A549 (cell line): Measurements from ENCODE around the gene TTK. TPM values are rescaled to one million over a fixed set of nuclear protein-coding genes. Genes with fewer than 3 reads are reported as not detected.

Experiments
- ATAC-seq, 2 experiments: fragments of 200-7000 bp in 1 of 2; fragments of >200 bp in 1 of 2; cut with Nextera tagmentation in 1 of 2; cut with Tn5 transposase in 1 of 2; 3 replicates each; pipeline versions ENCODE4 v1.8.0 to v1.9.1; 2018 to 2020; ENCODE audit warnings: mild to moderate bottlenecking in 1 of 2, moderate library complexity in 1 of 2
- CTCF ChIA-PET: fragments of 300-600 bp; sonication (Branson Sonifier 250); formaldehyde crosslinking; extraction: SDS; loops from one replicate; lab custom pipeline; 2021; ENCODE audit warnings: antibody characterized with exemption, inconsistent platforms; lab: Yijun Ruan, JAX
- POLR2A ChIA-PET: fragments of 350-600 bp; formaldehyde crosslinking; extraction: SDS; loops from one replicate; lab custom pipeline; 2021; ENCODE audit warnings: antibody characterized with exemption, inconsistent platforms; lab: Yijun Ruan, JAX
- DNase-seq, 2 experiments: peaks; one replicate each; pipeline versions ENCODE4 v3.0.0 to v3.0.0-alpha.2; 2011 to 2016; ENCODE audit warnings: low read depth in 1 of 2, low spot score in 1 of 2
- FAIRE-seq: peaks from 2 replicates; lab custom pipeline; 2011; peaks lifted over from hg19 to GRCh38; lab: Jason Lieb, UNC
- H3K27ac ChIP-seq, 2 experiments: fragments of >200 bp; sonication (Bioruptor Twin); formaldehyde crosslinking; 3 replicates each; pipeline ENCODE4 v1.5.1; 2016 to 2017
- H3K4me1 ChIP-seq: fragments of >200 bp; sonication (Bioruptor Twin); formaldehyde crosslinking; 3 replicates; pipeline ENCODE4 v1.6.1; 2016
- H3K4me2 ChIP-seq: fragments of >200 bp; sonication (Bioruptor Twin); formaldehyde crosslinking; 3 replicates; pipeline ENCODE4 v1.6.1; 2016
- H3K4me3 ChIP-seq: fragments of >200 bp; sonication (Bioruptor Twin); formaldehyde crosslinking; 3 replicates; pipeline ENCODE4 v1.5.1; 2016
- H3K9me3 ChIP-seq: fragments of >200 bp; sonication (Bioruptor Twin); formaldehyde crosslinking; 3 replicates; pipeline ENCODE4 v1.6.1; 2016
- CBX2 ChIP-seq: fragments of 200-600 bp; sonication (generic); IDR thresholded peaks from 2 replicates; pipeline ENCODE4 v1.6.1; 2016; ENCODE audit warnings: low read depth, mild to moderate bottlenecking, borderline replicate concordance
- CEBPB ChIP-seq, 2 experiments: fragments of >200 bp in 1 of 2; sonication (Bioruptor Twin) in 1 of 2; formaldehyde crosslinking in 1 of 2; IDR thresholded peaks; 2 replicates each; pipeline ENCODE4 v1.6.1; 2012 to 2016
- CHD2 ChIP-seq: fragments of 150-350 bp; IDR thresholded peaks from 2 replicates; pipeline ENCODE4 v1.6.1; 2014; ENCODE audit warnings: low read length; ENCODE audit not compliant: partially characterized antibody
- CHD4 ChIP-seq: fragments of 200-600 bp; sonication (generic); IDR thresholded peaks from 2 replicates; pipeline ENCODE4 v1.6.1; 2016; ENCODE audit warnings: antibody characterized with exemption, mild to moderate bottlenecking, borderline replicate concordance
- EHF ChIP-seq: fragments of 250-450 bp; sonication (Bioruptor Pico); IDR thresholded peaks from 2 replicates; pipeline ENCODE4 v1.5.0; 2020; ENCODE audit warnings: mild to moderate bottlenecking
- EHMT2 ChIP-seq: fragments of 200-600 bp; sonication (generic); IDR thresholded peaks from 2 replicates; pipeline ENCODE4 v1.6.1; 2016; ENCODE audit warnings: antibody characterized with exemption, low read depth, mild to moderate bottlenecking, moderate library complexity
- ESRRA ChIP-seq: fragments of 150-350 bp; IDR thresholded peaks from 2 replicates; pipeline ENCODE4 v1.6.1; 2014; ENCODE audit warnings: mild to moderate bottlenecking, low read length, borderline replicate concordance
- GATA3 ChIP-seq: IDR thresholded peaks from 2 replicates; pipeline ENCODE4 v1.6.1; 2012; ENCODE audit warnings: borderline replicate concordance
- HDAC2 ChIP-seq: fragments of 200-600 bp; sonication (generic); IDR thresholded peaks from 2 replicates; pipeline ENCODE4 v1.6.1; 2016
- HOXA7 ChIP-seq: fragments of 250-450 bp; sonication (Bioruptor Pico); IDR thresholded peaks from 2 replicates; pipeline ENCODE4 v1.5.0; 2020; ENCODE audit warnings: mild to moderate bottlenecking, moderate library complexity
- JUN ChIP-seq, 2 experiments: fragments of >200 bp; sonication (Bioruptor Twin); formaldehyde crosslinking; IDR thresholded peaks; 2 replicates in 1 of 2; 3 replicates in 1 of 2; pipeline ENCODE4 v1.6.1; 2016 to 2017
- JUNB ChIP-seq: fragments of >200 bp; sonication (Bioruptor Twin); formaldehyde crosslinking; IDR thresholded peaks from 2 replicates; pipeline ENCODE4 v1.6.1; 2016
- KDM1A ChIP-seq: fragments of 200-600 bp; sonication (generic); IDR thresholded peaks from 2 replicates; pipeline ENCODE4 v1.6.1; 2016; ENCODE audit warnings: low read depth, mild to moderate bottlenecking
- KDM5A ChIP-seq: fragments of 200-600 bp; sonication (generic); IDR thresholded peaks from 2 replicates; pipeline ENCODE4 v1.6.1; 2016; ENCODE audit warnings: antibody characterized with exemption, mild to moderate bottlenecking
- MYC ChIP-seq: IDR thresholded peaks from 2 replicates; pipeline ENCODE4 v1.6.1; 2012; ENCODE audit warnings: mild to moderate bottlenecking, inconsistent platforms, low read length, improper control_type of control experiment, borderline replicate concordance
- NFE2L2 ChIP-seq: fragments of 150-350 bp; conservative IDR thresholded peaks from 2 replicates; pipeline ENCODE4 v1.6.1; 2014; ENCODE audit warnings: low read length
- NPAS2 ChIP-seq: fragments of 250-450 bp; sonication (Bioruptor Pico); IDR thresholded peaks from 2 replicates; pipeline ENCODE4 v1.8.0; 2022; ENCODE audit warnings: mild to moderate bottlenecking, moderate library complexity, borderline replicate concordance
- NR3C1 ChIP-seq: fragments of >200 bp; sonication (Bioruptor Twin); formaldehyde crosslinking; IDR thresholded peaks from 3 replicates; pipeline ENCODE4 v1.6.1; 2017
- PHF8 ChIP-seq: fragments of 200-600 bp; sonication (generic); IDR thresholded peaks from 2 replicates; pipeline ENCODE4 v1.6.1; 2016; ENCODE audit warnings: low read depth, mild to moderate bottlenecking, antibody characterized with exemption, moderate library complexity, borderline replicate concordance
- POLR2AphosphoS2 ChIP-seq: conservative IDR thresholded peaks from 2 replicates; pipeline ENCODE4 v1.6.1; 2012; ENCODE audit warnings: low read length, improper control_type of control experiment, inconsistent platforms
- RAD21 ChIP-seq, 2 experiments: fragments of >200 bp in 1 of 2; sonication (Bioruptor Twin) in 1 of 2; formaldehyde crosslinking in 1 of 2; IDR thresholded peaks in 1 of 2; conservative IDR thresholded peaks in 1 of 2; 2 replicates in 1 of 2; 3 replicates in 1 of 2; pipeline ENCODE4 v1.6.1; 2012 to 2018; ENCODE audit warnings: inconsistent platforms in 1 of 2
- RARB ChIP-seq: fragments of 250-450 bp; sonication (Bioruptor Pico); IDR thresholded peaks from 2 replicates; pipeline ENCODE4 v1.8.0; 2021; ENCODE audit warnings: mild to moderate bottlenecking, moderate library complexity
- RCOR1 ChIP-seq: fragments of 150-350 bp; IDR thresholded peaks from 2 replicates; pipeline ENCODE4 v1.6.1; 2014; ENCODE audit warnings: antibody characterized with exemption, low read length, low read depth
- SMC3 ChIP-seq: fragments of >200 bp; sonication (Bioruptor Twin); formaldehyde crosslinking; IDR thresholded peaks from 3 replicates; pipeline ENCODE4 v1.6.1; 2018; ENCODE audit warnings: inconsistent platforms
- SREBF2 ChIP-seq: fragments of 450-650 bp; IDR thresholded peaks from 2 replicates; pipeline ENCODE4 v1.6.1; 2014; ENCODE audit warnings: mild to moderate bottlenecking, moderate library complexity
- TFCP2L1 ChIP-seq: fragments of 250-450 bp; sonication (Bioruptor Pico); IDR thresholded peaks from 2 replicates; pipeline ENCODE4 v1.5.0; 2021; ENCODE audit warnings: mild to moderate bottlenecking
- ZC3H11A ChIP-seq: fragments of 450-650 bp; IDR thresholded peaks from 2 replicates; pipeline ENCODE4 v1.6.1; 2014; ENCODE audit warnings: antibody characterized with exemption, mild to moderate bottlenecking
- ZSCAN20 ChIP-seq: fragments of 250-450 bp; sonication (Bioruptor Pico); IDR thresholded peaks from 2 replicates; pipeline ENCODE4 v1.8.0; 2022; ENCODE audit warnings: mild to moderate bottlenecking, moderate library complexity
- WGBS: methylation state at CpG from one replicate; pipeline ENCODE4 v1.1.6; 2017; ENCODE audit errors: missing lambda C conversion rate; 5-methylcytosine and 5-hydroxymethylcytosine counted together
- polyA plus RNA-seq, 4 experiments: library from polyadenylated mRNA; depleted of rRNA in 3 of 4; stranded (reverse); fragments of >200 nt; fragmentation: RNase III in 1 of 4; extraction: RNeasy Plus Mini Kit Qiagen cat#74134 plus additional on column Dnase treatment in 1 of 4; gene quantifications; 2 replicates in 3 of 4; 3 replicates in 1 of 4; pipeline ENCODE4 v1.2.3, GENCODE V29; 2011 to 2017
- TF ChIP-seq, protein P1 (sequence below): IDR thresholded peaks from 2 replicates; pipeline ENCODE4 v1.6.1; 2012; ENCODE audit warnings: low read depth, borderline replicate concordance
- TF ChIP-seq, protein P2 (sequence below): IDR thresholded peaks from 2 replicates; pipeline ENCODE4 v1.6.1; 2012
- TF ChIP-seq, protein P3 (sequence below): fragments of 250-450 bp; sonication (Bioruptor Pico); IDR thresholded peaks from 2 replicates; pipeline ENCODE4 v1.5.0; 2020; ENCODE audit warnings: low read depth, mild to moderate bottlenecking, moderate library complexity
- TF ChIP-seq, protein P4 (sequence below): IDR thresholded peaks from 2 replicates; pipeline ENCODE4 v1.6.1; 2012
- TF ChIP-seq, protein P5 (sequence below): fragments of 250-450 bp; sonication (Bioruptor Pico); IDR thresholded peaks from 2 replicates; pipeline ENCODE4 v1.5.0; 2021; ENCODE audit warnings: mild to moderate bottlenecking, moderate library complexity, borderline replicate concordance

Gene TTK
- polyA plus RNA-seq, 2 of the 4 experiments (the other 2 are of a cell fraction): 21.2 to 30.6 TPM

DNA sequence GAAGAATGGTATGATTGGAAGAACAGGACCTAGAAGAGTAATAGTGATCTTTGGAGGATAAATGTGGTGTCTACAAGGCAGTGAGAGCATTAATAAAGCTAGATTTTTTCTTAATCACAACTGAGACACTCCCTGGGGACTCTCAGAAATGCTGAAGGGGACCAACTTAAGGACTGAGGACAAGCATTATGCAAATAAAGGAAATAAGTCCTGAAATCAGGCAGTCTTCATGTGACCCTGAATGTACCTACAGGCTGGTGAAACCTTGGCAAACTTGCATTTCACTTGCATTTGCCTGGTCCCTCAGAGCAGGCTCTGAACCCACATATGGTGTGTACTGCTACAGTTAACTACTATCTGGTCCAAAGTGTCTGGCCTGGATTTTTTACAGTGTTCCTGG lies 19.3 kb upstream of the TTK start:
- ChIA-PET CTCF (no interaction called here), POLR2A (no interaction called here)
- Histone ChIP-seq H3K4me2 (no peak overlapping the region), H3K9me3 (no peaks in the 10 kb centered on the region), H3K27ac (no peak overlapping the region), H3K4me3 (no peak overlapping the region), H3K4me1 (no peaks in the 10 kb centered on the region)
- TF ChIP-seq PHF8: no peak
- TF ChIP-seq NR3C1: no peak
- TF ChIP-seq RARB (CRISPR knock-in tag): no peak
- no peak for TF ChIP-seq NPAS2 (CRISPR knock-in tag)
- no peak for TF ChIP-seq KDM1A
- no peak for TF ChIP-seq POLR2AphosphoS2
- no peak for TF ChIP-seq EHMT2
- TF ChIP-seq CBX2: no peak
- TF ChIP-seq CHD2: no peak
- TF ChIP-seq, protein P1, sequence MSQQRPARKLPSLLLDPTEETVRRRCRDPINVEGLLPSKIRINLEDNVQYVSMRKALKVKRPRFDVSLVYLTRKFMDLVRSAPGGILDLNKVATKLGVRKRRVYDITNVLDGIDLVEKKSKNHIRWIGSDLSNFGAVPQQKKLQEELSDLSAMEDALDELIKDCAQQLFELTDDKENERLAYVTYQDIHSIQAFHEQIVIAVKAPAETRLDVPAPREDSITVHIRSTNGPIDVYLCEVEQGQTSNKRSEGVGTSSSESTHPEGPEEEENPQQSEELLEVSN: no peak
- no peak for TF ChIP-seq NFE2L2
- TF ChIP-seq EHF (CRISPR knock-in tag): no peak
- no peak for TF ChIP-seq ESRRA
- TF ChIP-seq, protein P2, sequence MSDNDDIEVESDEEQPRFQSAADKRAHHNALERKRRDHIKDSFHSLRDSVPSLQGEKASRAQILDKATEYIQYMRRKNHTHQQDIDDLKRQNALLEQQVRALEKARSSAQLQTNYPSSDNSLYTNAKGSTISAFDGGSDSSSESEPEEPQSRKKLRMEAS: no peak
- no peak for TF ChIP-seq GATA3
- TF ChIP-seq RAD21 (conservative IDR thresholded peaks at IDR 0.05 in 1 of 2, IDR thresholded peaks at IDR 0.05 in 1 of 2): no peak
- TF ChIP-seq, protein P3, sequence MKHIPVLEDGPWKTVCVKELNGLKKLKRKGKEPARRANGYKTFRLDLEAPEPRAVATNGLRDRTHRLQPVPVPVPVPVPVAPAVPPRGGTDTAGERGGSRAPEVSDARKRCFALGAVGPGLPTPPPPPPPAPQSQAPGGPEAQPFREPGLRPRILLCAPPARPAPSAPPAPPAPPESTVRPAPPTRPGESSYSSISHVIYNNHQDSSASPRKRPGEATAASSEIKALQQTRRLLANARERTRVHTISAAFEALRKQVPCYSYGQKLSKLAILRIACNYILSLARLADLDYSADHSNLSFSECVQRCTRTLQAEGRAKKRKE (CRISPR knock-in tag): no peak
- TF ChIP-seq TFCP2L1 (CRISPR knock-in tag): no peak
- no peak for TF ChIP-seq MYC
- TF ChIP-seq SMC3: no peak
- DNase-seq: no peak
- ATAC-seq: no peak
- FAIRE-seq: no peak

DNA sequence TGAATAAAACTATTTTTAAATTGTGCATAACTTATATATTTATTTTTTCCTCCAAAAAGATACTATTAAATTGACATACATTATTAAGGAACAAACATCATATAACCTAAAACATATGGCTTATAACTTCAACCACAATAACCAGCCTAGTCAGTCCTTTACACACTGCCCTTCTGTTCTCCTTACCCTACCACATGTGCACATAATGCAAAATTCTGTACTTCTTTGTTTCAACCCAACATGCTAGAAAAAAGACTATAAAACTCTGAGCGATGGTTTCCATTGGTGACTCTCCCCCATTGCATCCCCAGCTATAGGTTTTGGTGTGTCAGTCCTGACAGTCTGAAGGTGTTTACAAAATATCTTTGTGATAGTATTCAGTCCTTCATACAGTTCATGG lies 14.8 kb upstream of the TTK start:
- Histone ChIP-seq H3K4me2 (no peak overlapping the region), H3K27ac (no peak overlapping the region), H3K4me1 (no peaks in the 10 kb centered on the region), H3K9me3 (no peaks in the 10 kb centered on the region), H3K4me3 (no peak overlapping the region)
- DNase-seq (no peak), FAIRE-seq (no peak), ATAC-seq (no peak)
- TF ChIP-seq MYC: no peak
- TF ChIP-seq, protein P4, sequence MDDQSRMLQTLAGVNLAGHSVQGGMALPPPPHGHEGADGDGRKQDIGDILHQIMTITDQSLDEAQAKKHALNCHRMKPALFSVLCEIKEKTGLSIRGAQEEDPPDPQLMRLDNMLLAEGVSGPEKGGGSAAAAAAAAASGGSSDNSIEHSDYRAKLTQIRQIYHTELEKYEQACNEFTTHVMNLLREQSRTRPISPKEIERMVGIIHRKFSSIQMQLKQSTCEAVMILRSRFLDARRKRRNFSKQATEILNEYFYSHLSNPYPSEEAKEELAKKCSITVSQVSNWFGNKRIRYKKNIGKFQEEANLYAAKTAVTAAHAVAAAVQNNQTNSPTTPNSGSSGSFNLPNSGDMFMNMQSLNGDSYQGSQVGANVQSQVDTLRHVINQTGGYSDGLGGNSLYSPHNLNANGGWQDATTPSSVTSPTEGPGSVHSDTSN: no peak
- TF ChIP-seq RARB (CRISPR knock-in tag): no peak
- no peak for TF ChIP-seq NR3C1
- no peak for TF ChIP-seq ZC3H11A
- TF ChIP-seq CEBPB (IDR thresholded peaks at IDR 0.05): no peak
- TF ChIP-seq KDM5A: no peak
- TF ChIP-seq SREBF2: no peak
- TF ChIP-seq JUNB: no peak
- TF ChIP-seq CHD4: no peak
- TF ChIP-seq JUN (IDR thresholded peaks at IDR 0.05): no peak
- TF ChIP-seq, protein P5, sequence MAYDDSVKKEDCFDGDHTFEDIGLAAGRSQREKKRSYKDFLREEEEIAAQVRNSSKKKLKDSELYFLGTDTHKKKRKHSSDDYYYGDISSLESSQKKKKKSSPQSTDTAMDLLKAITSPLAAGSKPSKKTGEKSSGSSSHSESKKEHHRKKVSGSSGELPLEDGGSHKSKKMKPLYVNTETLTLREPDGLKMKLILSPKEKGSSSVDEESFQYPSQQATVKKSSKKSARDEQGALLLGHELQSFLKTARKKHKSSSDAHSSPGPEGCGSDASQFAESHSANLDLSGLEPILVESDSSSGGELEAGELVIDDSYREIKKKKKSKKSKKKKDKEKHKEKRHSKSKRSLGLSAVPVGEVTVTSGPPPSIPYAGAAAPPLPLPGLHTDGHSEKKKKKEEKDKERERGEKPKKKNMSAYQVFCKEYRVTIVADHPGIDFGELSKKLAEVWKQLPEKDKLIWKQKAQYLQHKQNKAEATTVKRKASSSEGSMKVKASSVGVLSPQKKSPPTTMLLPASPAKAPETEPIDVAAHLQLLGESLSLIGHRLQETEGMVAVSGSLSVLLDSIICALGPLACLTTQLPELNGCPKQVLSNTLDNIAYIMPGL (CRISPR knock-in tag): no peak
- no peak for TF ChIP-seq NFE2L2
- TF ChIP-seq HOXA7 (CRISPR knock-in tag): no peak
- no peak for TF ChIP-seq ZSCAN20 (CRISPR knock-in tag)
- TF ChIP-seq EHF (CRISPR knock-in tag): no peak
- no peak for TF ChIP-seq ESRRA
- no peak for TF ChIP-seq HDAC2
- no peak for TF ChIP-seq RCOR1
- 90% methylated on average over 1 of the region's 1 CpG for WGBS
- ChIA-PET CTCF (no interaction called here), POLR2A (no interaction called here)
